Suprapubic skin (tissue), 3 donors: ENCODE measurements around the gene GCM1.

Experiments
- CTCF ChIP-seq, 2 donors: fragments of 200-600 bp in 1 of 2; fragments of 450-650 bp in 1 of 2; sonication (generic) in 1 of 2; IDR thresholded peaks; one replicate each; pipeline ENCODE4 v1.5.1; 2016 to 2019; ENCODE audit warnings: antibody characterized with exemption in 2 of 2, mild to moderate bottlenecking in 1 of 2, moderate library complexity in 1 of 2
- EP300 ChIP-seq: sonication (generic); formaldehyde crosslinking; IDR thresholded peaks from one replicate; pipeline ENCODE4 v1.6.1; 2017; ENCODE audit warnings: antibody characterized with exemption
- POLR2A ChIP-seq, 2 donors: fragments of 450-650 bp; IDR thresholded peaks; one replicate each; pipeline ENCODE4 v1.6.1; 2017; ENCODE audit warnings: antibody characterized with exemption in 2 of 2, mild to moderate bottlenecking in 2 of 2, moderate library complexity in 2 of 2

- no peak for TF ChIP-seq POLR2A (IDR thresholded peaks at IDR 0.05)
- TF ChIP-seq EP300: no peak
- TF ChIP-seq CTCF (IDR thresholded peaks at IDR 0.05): no peak
Measured at GRCh38 chr6:53148684-53149083, at the start of gene GCM1.
